LoVo (cell line): ENCODE results near the gene SEBOX.

Source experiments
- DNase-seq: peaks from one replicate; pipeline ENCODE4 v3.0.0-alpha.2; 2016; ENCODE audit warnings: low spot score

The SEBOX gene

GRCh38 chr17:28368915-28369683 lies 4.1 kb upstream of the SEBOX start:
- no peak for DNase-seq

- DNase-seq, result no peak
These were observed 3.4 kb upstream of the SEBOX start for GRCh38 chr17:28368306-28368831.

- DNase-seq, result no peak
These were observed 2.8 kb upstream of the SEBOX start for GRCh38 chr17:28367641-28368305.

DNA sequence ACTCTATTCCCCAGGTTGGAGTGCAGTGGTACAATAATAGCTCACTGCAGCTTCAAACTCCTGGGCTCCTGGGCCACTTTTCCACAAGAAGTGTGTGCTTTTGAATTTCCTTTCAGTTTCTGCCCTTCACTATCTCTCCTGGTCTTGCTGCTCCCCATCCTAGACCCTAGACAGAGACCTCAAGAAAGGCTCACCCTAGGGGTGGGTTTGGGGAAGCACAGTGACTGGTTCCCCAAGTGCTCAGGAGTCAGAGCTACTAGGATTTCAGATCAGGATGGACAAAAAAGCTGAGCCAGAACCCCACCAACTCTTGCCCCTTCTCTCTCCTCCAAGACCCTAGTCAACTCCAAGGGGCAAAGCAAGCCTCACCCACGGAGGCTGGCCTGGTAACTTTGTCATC lies 1.6 kb upstream of the SEBOX start:
- DNase-seq, result no peak

DNA sequence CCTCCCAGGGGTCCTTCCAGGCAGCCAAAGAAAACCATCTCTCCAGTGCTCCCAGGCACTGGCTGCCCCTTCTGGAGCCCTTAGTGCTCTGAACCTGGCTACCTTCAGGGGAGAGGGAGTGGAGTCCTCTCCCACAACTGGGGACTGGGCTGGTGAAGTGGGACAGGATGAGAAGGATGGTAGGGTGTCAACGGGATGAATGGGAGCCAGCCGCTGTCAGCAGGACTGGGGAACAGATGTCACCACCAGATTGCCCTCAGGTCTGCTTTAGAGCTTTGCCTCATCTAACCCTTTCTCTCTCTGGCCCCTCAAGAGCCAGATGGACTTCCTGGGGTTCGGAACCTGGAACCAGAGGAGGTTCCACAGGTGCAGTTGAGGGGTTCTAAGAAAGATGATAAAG lies 488 bp upstream of the SEBOX start:
- DNase-seq, result no peak

DNA sequence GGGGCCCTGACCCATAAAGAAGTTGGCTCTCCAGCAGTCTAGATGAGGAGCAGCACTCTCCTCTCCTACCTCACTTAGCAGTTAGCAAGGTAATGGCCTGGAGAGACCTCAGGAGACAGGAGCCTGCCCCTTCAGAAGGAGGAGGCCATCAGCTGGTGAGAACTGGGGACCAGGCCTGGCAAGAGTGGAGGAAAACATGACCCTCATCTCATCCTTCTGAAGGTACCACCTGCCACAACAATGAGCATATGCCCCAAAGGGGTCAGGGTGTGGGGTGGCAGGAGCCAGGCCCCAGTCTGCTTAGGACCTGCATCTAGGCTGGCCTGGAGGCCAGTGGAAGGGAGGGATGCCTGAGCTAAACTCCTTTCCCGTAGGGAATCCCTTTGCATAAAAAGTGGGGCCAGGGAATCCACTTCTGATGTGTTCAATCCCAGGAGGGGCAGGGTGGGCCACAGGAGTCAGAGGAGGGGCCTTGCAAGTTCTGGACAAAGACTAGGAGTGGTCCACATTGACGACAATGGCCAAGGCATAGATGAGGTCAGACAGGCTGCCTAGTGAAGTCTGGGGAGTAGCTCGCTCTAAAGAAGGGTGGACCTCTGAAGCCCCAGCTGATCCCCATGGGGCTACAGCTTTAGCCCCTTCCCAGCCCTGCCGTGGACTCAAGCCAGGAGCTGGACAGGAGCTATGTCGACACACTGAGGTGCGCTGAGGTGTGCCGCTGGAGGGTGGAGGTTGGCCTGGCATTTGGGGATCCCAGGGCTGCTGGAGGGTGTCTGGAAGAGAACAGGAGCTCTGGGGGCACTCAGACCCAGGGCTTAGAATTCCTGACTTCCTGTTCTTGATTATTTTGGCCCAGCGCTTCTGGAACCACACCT lies 986 bp downstream of the SEBOX start:
- no peak for DNase-seq

DNA sequence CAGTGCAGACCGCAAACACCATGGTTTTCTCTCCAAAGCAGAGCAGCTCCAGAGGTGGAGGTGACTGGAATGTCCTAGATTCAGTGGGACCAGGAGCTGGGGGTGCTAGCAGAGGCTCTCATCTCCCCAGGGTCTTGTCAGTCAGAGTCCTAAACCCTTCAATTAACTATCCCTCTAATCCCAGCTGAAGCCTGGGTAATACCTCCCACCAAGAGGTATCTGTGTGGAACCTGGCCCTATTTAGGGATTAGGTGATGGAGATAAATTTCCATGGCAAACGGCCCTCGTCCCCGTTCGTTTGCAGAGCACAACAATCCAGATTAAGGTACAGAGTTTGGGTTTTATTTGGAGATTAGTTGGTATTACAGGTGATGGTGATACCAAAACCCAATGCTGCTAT lies 1.8 kb downstream of the SEBOX start:
- no peak for DNase-seq

DNA sequence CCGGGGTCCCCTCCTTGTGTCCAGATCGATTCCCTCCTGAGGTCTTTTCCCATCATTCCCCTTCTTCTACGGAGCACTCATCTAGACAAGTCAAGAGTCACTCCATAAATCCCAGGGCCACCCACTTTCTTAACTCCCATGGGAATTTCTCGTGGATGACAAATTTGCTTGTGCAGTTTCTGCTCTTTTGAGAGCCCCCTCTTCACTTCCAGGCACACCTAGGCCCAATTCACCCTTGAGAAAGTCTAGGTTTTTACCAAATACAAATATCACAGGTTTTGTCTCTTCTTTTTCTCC lies 7.2 kb downstream of the SEBOX start:
- no peak for DNase-seq

DNA sequence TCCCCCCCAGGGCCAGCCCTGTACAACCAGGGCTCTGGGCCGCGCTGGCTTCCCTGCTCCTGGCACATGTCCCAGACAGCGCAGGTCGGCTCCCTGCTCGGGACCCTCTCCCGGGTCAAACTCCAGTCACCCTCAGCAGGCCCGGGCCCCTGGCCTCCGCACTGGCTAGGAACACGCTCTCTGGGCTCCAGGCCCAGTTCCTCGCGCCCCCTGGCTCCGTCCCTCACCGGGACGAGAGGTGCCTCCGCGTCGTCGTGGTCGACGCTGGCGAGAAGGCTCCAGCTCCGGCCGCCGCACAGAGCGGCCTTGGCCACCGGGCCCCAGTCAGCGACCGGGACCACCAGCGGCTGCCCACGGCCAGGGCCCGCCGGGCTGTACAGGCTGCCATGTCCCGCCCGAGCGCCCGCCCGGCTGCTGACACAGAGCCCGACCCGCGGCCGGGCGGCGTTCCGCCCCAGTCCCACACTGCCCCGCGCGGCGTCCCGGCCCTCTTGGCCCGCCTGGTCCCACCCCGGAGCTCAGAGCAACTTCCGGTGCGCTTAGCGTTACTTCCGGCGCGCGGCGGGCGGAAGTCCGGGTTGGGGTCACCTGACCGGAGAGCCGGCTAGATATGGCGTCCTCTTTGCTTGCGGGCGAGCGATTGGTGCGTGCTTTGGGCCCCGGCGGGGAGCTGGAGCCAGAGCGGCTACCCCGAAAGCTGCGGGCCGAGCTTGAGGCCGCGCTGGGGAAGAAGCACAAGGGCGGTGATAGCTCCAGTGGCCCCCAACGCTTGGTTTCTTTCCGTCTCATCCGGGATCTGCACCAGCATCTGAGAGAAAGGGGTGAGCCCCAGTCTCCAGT lies 7.7 kb downstream of the SEBOX start, which contains the start of gene POLDIP2:
Gene POLDIP2, minus strand, starts transcription at position 467 of the 840 bp plus-strand sequence. Its CDS starts 79 bp downstream, at position 388.
- DNase-seq, result peak; percentile 96

GRCh38 chr17:28350271-28350670 lies 14.7 kb downstream of the SEBOX start:
- DNase-seq, result no peak

- DNase-seq, result no peak
These were observed 16.0 kb downstream of the SEBOX start for GRCh38 chr17:28348979-28349378.

DNA sequence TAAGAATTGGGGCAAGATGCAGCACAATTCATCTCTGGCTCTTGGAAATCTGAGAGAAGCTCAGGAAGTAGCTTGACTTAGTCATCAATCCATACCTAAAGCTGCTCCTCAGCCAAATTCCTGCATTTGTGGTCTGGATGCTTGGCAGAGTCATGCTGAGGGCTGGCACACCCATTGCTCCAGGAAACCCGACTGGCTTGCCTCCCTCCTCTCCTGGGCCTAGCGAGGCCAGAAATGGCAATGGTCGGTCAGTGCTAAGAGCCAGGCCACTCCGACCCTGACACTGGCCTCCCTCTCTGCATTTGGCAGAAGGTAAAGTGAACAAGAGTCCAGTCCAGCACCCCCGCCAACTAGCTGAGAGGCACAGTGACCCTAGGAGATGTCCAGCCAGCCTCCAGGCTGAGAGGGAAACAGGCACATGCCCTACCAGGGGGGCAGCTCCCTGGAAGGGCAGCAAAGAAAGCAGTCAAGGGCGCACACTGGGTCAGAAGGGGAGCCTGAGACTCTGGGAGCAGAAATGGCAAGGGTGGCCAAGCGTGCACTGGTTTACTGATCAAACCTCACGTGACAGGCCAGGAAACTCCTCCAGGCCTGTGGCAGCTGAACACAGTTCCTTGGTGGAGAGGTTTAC lies 17.6 kb downstream of the SEBOX start:
- DNase-seq, result no peak

GRCh38 chr17:28346746-28347246 lies 18.2 kb downstream of the SEBOX start:
- no peak for DNase-seq

DNA sequence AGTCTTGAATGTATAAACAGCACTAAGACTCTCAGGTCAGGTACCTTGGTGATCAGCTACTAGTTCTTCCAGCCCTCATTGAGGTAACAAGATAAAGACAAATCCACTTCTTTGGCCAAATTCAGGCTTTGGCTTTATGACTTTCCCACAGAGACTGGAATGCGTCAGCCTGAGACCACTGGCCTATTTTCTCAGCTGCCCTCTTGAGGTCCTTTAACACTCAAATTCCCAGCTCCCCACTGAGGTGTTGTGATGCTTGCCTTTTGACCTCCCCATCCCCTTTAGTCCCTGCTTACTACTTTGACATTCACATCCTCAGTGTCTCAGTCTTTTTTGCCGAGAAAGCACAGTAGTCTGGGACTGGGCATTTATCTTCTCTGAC lies 18.8 kb downstream of the SEBOX start:
- no peak for DNase-seq

DNA sequence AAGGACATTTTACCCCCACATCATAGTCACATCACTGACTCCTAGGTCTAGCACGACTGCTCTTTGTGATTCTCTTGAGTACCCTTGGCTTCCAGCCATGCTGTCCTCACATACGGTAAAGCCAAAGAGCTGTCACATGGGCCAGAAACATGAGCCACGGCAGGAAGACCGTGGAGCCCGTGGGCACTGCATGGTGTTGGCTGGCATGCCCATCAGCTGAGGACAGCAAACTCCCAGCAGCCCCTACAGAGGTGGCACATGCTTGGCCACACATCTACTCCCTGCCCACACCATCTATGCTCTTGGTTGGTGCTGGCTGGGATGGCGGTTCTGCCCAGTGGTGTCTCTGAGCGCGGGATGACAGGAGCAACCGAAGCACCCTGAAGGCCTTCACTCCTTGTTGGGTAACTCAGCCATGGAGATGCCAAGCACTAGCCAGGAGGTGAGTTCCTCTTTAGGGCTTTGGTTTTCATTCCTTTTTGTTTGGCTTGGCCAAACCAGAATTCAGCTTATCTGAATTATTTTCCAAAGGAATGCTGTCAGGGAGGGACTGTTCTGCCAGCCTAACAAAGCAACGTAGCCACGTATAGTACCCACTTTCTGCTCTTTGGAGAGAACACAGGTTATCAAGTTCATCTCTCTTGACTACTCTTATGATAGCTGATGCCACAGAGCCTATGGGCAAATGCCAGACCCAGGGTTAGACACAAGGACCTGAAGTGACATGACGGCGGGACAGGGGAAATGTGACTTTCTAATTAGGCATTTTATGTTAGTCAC lies 19.4 kb downstream of the SEBOX start:
- no peak for DNase-seq

DNA sequence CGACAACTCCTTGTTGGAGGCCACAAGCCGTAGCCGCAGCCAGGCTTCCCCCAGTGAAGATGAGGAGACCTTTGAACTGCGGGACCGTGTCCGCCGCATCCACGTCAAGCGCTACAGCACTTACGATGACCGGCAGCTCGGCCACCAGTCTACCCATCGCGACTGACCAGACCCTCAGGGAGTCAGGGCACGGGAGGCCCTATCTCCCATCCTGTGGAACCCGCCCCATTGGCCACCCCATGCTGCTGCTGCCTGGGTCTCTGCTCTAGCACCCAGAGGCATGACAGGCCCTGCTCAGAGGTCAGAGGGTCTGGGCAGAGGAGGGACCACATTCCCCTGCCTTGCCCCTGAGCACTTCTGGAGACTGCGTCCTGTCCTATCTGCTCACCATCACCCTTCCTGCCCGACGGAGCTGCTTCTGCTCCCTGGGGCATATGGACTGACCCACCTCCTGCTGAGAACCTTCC lies 20.5 kb downstream of the SEBOX start:
- no peak for DNase-seq

GRCh38 chr17:28344011-28344410 lies 21.0 kb downstream of the SEBOX start:
- DNase-seq, result no peak

GRCh38 chr17:28343491-28343932 lies 21.5 kb downstream of the SEBOX start:
- DNase-seq, result no peak

- no peak for DNase-seq
These were observed 22.7 kb downstream of the SEBOX start for GRCh38 chr17:28342313-28342712.

DNA sequence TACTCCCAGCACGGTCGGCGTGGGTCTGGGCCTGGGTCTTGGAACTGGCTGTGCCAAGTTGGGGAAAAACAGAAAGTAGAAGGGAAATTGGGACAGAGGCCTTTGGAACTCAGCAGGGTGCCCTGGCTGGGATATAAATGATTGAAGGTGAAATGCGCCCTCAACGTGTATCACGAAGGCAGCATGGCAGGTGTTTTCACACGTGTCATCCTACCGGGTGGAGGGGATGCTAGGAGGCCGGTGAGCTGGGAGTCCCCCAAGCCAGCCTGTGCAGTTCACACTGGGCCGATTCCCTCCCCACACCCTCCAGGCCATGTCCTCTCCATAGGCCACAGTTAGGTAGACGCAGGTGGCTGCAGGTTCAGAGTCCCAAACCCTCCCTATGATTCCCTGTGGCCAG lies 23.5 kb downstream of the SEBOX start:
- DNase-seq, result no peak
